ENCODE data around the gene APH1A. TPM values are rescaled to one million over a fixed set of nuclear protein-coding genes. Genes with fewer than 3 reads are reported as not detected.
A peak's percentile ranks its signal among the peaks of the same experiment; 100 is the strongest.
"Not testable (repeated sequence)": the region's sequence is repeated elsewhere in the genome, so short reads cannot be mapped to it uniquely, and the experiment has no call there.

The APH1A gene
- total RNA-seq (10 to 100 TPM; 71.3 to 84.2 (median 73.4) TPM), polyA plus RNA-seq (80.0 TPM)
- long read RNA-seq, donor 1, transcript APH1A-202 (6 exons, 2,353 nt): minor isoform, 11 of 27 reads
- long read RNA-seq, donor 1, transcript APH1A-203 (7 exons, 1,713 nt): major isoform, 12 of 27 reads
- long read RNA-seq, donor 1, partial matches to known transcripts: 0 of 27 reads
- long read RNA-seq, donor 1, other reads (novel, unspliced or antisense): 4 of 27 reads
- long read RNA-seq, donor 2, transcript APH1A-203 (7 exons, 1,713 nt): minor isoform, 7 of 18 reads
- long read RNA-seq, donor 2, transcript APH1A-202 (6 exons, 2,353 nt): major isoform, 8 of 18 reads
- long read RNA-seq, donor 2, partial matches to known transcripts: 1 of 18 reads
- long read RNA-seq, donor 2, other reads (novel, unspliced or antisense): 2 of 18 reads
- long read RNA-seq, donor 3, transcript APH1A-202 (6 exons, 2,353 nt): major isoform, 28 of 46 reads
- long read RNA-seq, donor 3, transcript APH1A-203 (7 exons, 1,713 nt): minor isoform, 7 of 46 reads
- long read RNA-seq, donor 3, partial matches to known transcripts: 5 of 46 reads
- long read RNA-seq, donor 3, other reads (novel, unspliced or antisense): 6 of 46 reads
- long read RNA-seq, donor 4, transcript APH1A-202 (6 exons, 2,353 nt): minor isoform, 11 of 29 reads
- long read RNA-seq, donor 4, transcript APH1A-203 (7 exons, 1,713 nt): major isoform, 12 of 29 reads
- long read RNA-seq, donor 4, partial matches to known transcripts: 0 of 29 reads
- long read RNA-seq, donor 4, other reads (novel, unspliced or antisense): 6 of 29 reads

DNA sequence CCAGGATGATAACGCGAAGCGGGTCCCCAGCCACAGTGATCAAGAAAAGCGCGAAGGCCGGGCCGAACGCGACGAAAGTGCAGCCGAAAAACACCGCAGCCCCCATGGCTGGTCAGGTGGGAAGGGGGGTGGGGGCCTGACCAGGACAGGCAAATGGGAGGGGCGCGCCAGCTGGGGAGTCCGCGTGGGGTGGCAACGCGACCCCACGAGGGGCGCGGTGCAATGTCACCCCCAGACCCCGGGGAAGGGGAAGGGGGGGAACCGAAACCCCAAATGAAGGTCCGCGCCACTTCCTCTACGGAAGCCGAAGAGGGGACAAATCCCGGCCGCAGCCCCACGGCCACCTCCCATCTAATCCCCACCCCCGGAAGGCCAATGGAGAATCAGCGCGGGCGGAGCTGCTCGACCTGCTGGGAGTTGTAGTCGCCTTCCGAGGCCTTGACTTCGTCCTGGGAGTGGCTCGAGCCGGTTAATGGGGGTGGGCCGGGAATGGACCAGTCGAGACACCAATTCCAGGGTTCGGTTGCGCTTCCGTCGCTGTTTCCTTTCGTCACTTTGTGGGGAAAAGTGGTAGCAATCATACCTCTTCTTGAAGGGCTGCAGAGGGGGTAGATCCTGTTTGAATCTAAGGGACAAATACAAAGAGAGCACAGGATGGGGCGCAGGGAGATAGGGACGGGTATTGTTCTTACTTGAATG, at the start of gene APH1A:
APH1A (minus strand) TSS at position 312 of the 699 bp plus-strand sequence; CDS start at position 106, 206 bp downstream.
- H3K4me1 ChIP-seq (ENCODE audit: control insufficient read depth, insufficient read depth, low read length): no peaks in the 10 kb centered on the region
- ATAC-seq: peak; percentile 98 to 99

DNA sequence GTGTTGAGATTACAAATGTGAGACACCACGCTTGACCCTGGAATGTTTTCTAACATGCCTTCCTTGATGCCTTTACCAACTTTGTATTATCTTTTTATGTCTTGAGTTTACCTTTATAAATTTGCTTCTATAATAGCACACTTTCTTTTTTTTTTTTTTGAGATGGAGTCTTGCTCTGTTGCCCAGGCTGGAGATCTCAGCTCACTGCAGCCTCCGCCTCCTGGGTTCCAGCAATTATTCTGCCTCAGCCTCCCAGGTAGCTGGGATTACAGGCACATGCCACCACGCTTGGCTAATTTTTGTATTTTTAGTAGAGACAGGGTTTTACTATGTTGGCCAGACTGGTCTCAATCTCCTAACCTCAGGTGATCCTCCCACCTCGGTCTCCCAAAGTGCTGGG, 45.9 kb upstream of the APH1A start:
- H3K4me1 ChIP-seq (ENCODE audit: control insufficient read depth, insufficient read depth, low read length); H3K9me3 ChIP-seq (ENCODE audit: control insufficient read depth, low read length); intact Hi-C loops (cut with DNase I); ATAC-seq; H3K27me3 ChIP-seq (ENCODE audit: control insufficient read depth, insufficient read depth); H3K4me3 ChIP-seq (ENCODE audit: low read length); DNase-seq; H3K27ac ChIP-seq (ENCODE audit: low read length): not testable (repeated sequence)
- WGBS: 93% methylated on average over 4 of the region's 4 CpGs

More for the DNA sequence above, at the start of gene APH1A:
- under 1% methylated on average over 49 of the region's 49 CpGs for WGBS
- Histone ChIP-seq H3K9me3 (ENCODE audit: control insufficient read depth, low read length) (no peaks in the 10 kb centered on the region), H3K27ac (ENCODE audit: low read length) (peak within 1 kb of the TSS; percentile 71), H3K4me3 (ENCODE audit: low read length) (peak within 1 kb of the TSS; percentile 75), H3K27me3 (ENCODE audit: control insufficient read depth, insufficient read depth) (no peaks in the 10 kb centered on the region)
- intact Hi-C loops (cut with DNase I): no loop called here
- DNase-seq: peak; percentile 97 to 99 (median 98)

DNA sequence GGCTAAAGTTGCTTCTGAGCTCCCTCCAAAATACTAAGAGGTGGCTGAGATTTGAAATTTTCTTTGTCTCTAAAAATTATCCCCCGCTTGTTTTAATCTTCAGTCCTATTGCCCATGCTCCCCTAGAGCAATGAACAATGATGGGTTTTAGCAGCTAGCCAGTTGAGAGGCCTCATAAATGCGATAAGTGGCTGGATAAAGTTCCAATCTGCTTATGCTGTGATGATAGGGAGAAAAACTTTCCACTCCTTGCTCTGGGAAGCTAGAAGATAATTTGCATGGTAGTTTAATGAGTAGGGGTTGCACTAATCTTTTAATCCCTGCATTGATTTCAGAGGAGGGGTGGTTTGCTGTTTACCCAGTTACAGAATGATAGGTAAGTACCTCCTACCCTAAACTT, 42.9 kb upstream of the APH1A start:
- intact Hi-C loops (cut with DNase I): no loop called here
- Histone ChIP-seq H3K9me3 (ENCODE audit: control insufficient read depth, low read length) (no peaks in the 10 kb centered on the region), H3K27ac (ENCODE audit: low read length) (no peak overlapping the region), H3K4me3 (ENCODE audit: low read length) (no peak overlapping the region), H3K4me1 (ENCODE audit: control insufficient read depth, insufficient read depth, low read length) (no peaks in the 10 kb centered on the region), H3K27me3 (ENCODE audit: control insufficient read depth, insufficient read depth) (no peaks in the 10 kb centered on the region)
- no peak for DNase-seq
- ATAC-seq: no peak
- 59% methylated on average over 2 of the region's 2 CpGs for WGBS

DNA sequence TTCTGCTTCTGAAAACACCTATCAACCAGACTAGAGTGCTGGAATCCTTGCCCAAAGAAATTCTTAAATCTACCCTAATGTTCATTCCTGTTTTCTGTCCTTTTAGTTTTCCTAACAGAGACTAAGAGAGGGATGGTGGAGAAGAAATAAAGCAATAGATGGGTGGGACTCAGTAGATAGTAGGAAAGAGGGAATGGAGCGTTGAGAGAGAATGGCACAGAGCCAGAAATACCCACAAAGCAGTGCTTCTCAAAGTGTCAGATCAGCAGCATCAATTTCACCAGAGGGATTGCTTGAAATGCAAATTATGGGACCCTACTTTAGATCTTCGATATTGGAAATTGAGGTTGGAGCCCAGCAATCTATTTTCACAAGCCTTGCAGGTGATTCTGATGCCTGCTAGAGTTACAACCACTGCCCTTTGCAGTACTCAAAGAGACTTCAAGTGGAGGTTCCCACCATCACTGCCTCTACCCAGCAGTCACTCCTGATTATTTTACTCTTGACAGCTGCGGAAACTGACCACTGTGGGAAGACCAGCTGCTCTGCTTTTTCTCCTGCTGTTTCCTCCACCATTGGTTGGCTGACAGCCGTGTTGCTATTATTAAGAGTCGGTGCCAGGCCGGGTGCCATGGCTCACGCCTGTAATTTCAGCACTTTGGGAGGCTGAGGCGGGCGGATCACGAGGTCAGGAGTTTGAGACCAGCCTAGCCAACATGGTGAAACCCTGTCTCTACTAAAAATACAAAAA, 41.1 kb upstream of the APH1A start:
- 57% methylated on average over 10 of the region's 10 CpGs for WGBS
- ATAC-seq (no peak), DNase-seq (peak in 1 of 3 donors; percentile 38)
- Histone ChIP-seq H3K27ac (ENCODE audit: low read length) (no peak overlapping the region), H3K9me3 (ENCODE audit: control insufficient read depth, low read length) (no peaks in the 10 kb centered on the region), H3K4me3 (ENCODE audit: low read length) (no peak overlapping the region), H3K4me1 (ENCODE audit: control insufficient read depth, insufficient read depth, low read length) (no peaks in the 10 kb centered on the region), H3K27me3 (ENCODE audit: control insufficient read depth, insufficient read depth) (no peaks in the 10 kb centered on the region)
- intact Hi-C loops (cut with DNase I): no loop called here

DNA sequence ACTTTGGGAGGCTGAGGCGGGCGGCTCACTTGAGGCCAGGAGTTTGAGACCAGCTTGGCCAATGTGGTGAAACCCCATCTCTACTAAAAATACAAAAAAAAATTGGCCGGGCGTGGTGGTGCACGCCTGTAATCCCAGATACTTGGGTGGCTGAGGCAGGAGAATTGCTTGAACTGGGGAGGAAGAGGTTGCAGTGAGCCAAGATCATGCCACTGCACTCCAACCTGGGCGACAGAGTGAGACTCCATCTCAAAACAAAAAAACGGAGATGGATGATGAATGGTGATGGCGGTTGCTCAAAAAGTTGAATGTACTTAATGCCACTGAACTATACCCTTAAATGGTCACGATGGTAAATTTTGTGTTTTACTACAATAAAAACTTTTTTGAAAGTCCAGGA, 39.8 kb upstream of the APH1A start:
- ATAC-seq; intact Hi-C loops (cut with DNase I); H3K27me3 ChIP-seq (ENCODE audit: control insufficient read depth, insufficient read depth); H3K4me3 ChIP-seq (ENCODE audit: low read length); H3K4me1 ChIP-seq (ENCODE audit: control insufficient read depth, insufficient read depth, low read length); H3K9me3 ChIP-seq (ENCODE audit: control insufficient read depth, low read length); DNase-seq; H3K27ac ChIP-seq (ENCODE audit: low read length): not testable (repeated sequence)
- WGBS: 94% methylated on average over 9 of the region's 9 CpGs

DNA sequence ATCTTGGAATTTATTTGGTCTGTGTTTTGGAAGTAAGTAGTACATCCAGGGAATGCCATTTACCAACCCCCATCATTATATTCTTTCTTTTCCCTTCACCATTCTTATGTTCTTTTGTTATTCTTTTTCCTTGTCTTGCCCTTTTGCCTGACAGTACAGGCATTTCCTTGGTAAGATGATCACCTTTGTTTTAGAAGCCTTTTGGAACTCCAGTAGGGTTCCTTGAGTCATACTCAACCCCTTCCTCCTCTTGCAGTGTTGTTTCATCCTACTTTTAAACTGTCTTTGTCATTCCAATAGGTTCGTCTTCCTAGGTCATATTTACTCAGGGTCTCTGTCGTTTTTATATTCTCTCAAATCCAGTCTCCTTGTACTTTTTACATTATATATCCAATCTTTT, 34.1 kb upstream of the APH1A start:
- no peaks in the 10 kb centered on the region for H3K27me3 ChIP-seq (ENCODE audit: control insufficient read depth, insufficient read depth)
- intact Hi-C loops (cut with DNase I): no loop called here
- no peak overlapping the region for H3K27ac ChIP-seq (ENCODE audit: low read length)
- H3K4me1 ChIP-seq (ENCODE audit: control insufficient read depth, insufficient read depth, low read length): no peaks in the 10 kb centered on the region
- WGBS: 77% methylated on average over 2 of the region's 2 CpGs
- H3K4me3 ChIP-seq (ENCODE audit: low read length): no peak overlapping the region
- ATAC-seq (no peak), DNase-seq (no peak)
- no peaks in the 10 kb centered on the region for H3K9me3 ChIP-seq (ENCODE audit: control insufficient read depth, low read length)

- ATAC-seq: peak in 1 of 2 donors; percentile 41
- no peak overlapping the region for H3K4me3 ChIP-seq (ENCODE audit: low read length)
- no peak overlapping the region for H3K27ac ChIP-seq (ENCODE audit: low read length)
- no peaks in the 10 kb centered on the region for H3K4me1 ChIP-seq (ENCODE audit: control insufficient read depth, insufficient read depth, low read length)
- H3K27me3 ChIP-seq (ENCODE audit: control insufficient read depth, insufficient read depth): no peaks in the 10 kb centered on the region
- no peaks in the 10 kb centered on the region for H3K9me3 ChIP-seq (ENCODE audit: control insufficient read depth, low read length)
- WGBS: 88% methylated on average over 6 of the region's 6 CpGs
- DNase-seq: peak in 1 of 3 donors; percentile 48
- intact Hi-C loops (cut with DNase I): no loop called here
These were observed 33.5 kb upstream of the APH1A start for GRCh38 chr1:150302338-150302737.

GRCh38 chr1:150299716-150300115, 30.9 kb upstream of the APH1A start:
- intact Hi-C loops (cut with DNase I): no loop called here
- no peaks in the 10 kb centered on the region for H3K27me3 ChIP-seq (ENCODE audit: control insufficient read depth, insufficient read depth)
- 93% methylated on average over 3 of the region's 3 CpGs for WGBS

DNA sequence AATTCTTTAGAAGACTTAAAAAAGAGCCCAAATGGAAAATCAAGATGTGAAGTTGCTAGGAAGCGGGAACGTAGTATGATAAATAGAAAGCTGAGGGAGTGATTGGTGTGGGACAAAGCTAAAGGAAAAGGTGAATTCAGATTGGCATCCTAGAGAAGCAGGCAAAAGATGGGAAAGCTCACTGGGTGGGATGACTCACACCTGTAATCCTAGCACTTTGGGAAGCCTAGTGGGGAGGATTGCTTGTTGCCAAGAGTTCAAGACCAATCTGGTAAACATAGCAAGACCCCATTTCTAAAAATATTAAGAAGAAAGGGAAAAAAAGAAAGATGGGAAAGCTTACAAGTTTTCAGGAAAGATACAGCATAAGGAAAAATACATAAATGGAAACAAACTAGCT, 26.7 kb upstream of the APH1A start:
- DNase-seq (no peak), ATAC-seq (no peak)
- Histone ChIP-seq H3K27me3 (ENCODE audit: control insufficient read depth, insufficient read depth) (no peaks in the 10 kb centered on the region), H3K27ac (ENCODE audit: low read length) (no peak overlapping the region), H3K4me3 (ENCODE audit: low read length) (no peak overlapping the region), H3K9me3 (ENCODE audit: control insufficient read depth, low read length) (no peaks in the 10 kb centered on the region), H3K4me1 (ENCODE audit: control insufficient read depth, insufficient read depth, low read length) (no peaks in the 10 kb centered on the region)
- 91% methylated on average over 2 of the region's 2 CpGs for whole genome bisulfite sequencing
- intact Hi-C loops (cut with DNase I): no loop called here

More at GRCh38 chr1:150299716-150300115, 30.9 kb upstream of the APH1A start:
- no peaks in the 10 kb centered on the region for H3K4me1 ChIP-seq (ENCODE audit: control insufficient read depth, insufficient read depth, low read length)
- H3K9me3 ChIP-seq (ENCODE audit: control insufficient read depth, low read length): no peaks in the 10 kb centered on the region
- ATAC-seq (no peak), DNase-seq (no peak)
- no peak overlapping the region for H3K4me3 ChIP-seq (ENCODE audit: low read length)
- no peak overlapping the region for H3K27ac ChIP-seq (ENCODE audit: low read length)

DNA sequence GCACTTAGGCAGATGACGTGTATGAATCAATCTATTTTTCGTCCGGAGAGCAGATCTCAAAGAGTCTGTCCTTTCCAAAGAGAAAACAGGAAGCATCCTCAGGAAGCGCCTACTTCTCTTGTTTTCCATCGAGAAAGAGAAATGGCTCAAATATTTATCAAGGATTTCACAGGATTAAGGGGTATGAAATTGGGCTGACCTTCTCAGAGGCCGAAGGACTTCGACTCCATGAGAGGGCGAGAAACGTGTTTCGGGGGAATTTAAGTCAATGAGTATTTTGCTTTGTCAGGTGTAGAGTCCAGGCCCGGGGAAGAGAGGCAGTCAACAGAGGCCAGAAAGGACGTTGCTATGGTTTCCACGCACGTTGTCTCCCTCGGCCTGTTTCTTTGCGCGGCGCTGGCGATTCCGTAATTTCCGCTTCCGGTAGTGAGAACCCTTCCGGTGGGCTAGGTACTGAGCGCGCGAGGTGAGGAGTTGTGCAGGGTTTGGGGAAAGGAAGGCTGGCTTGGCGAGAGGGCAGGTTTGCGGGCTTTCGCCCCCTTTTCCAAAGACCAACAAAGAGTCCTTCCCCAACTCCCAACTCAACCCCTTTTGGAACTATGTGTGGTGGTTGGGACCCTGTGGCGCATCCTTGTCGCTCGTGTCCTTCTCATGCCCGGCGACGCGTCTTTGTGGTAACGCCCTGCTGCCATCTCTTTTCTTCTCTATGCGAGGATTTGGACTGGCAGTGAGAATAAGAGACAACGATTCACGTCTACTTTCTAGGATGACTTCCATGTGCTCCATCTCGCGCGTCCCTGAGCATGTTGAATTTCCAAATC, 24.8 kb upstream of the APH1A start, which contains the start of gene MRPS21:
MRPS21 (plus strand) TSS at position 429 of the 821 bp plus-strand sequence. CDS start 506 bp downstream, outside the sequence.
- peak; percentile 92 to 94 (median 94) for DNase-seq
- peak within 1 kb of the TSS; percentile 95 for H3K4me3 ChIP-seq (ENCODE audit: low read length)
- intact Hi-C loops (cut with DNase I): no loop called here
- no peaks in the 10 kb centered on the region for H3K4me1 ChIP-seq (ENCODE audit: control insufficient read depth, insufficient read depth, low read length)
- H3K9me3 ChIP-seq (ENCODE audit: control insufficient read depth, low read length): no peaks in the 10 kb centered on the region
- H3K27ac ChIP-seq (ENCODE audit: low read length): peak within 1 kb of the TSS; percentile 94
- peak; percentile 98 for ATAC-seq
- no peaks in the 10 kb centered on the region for H3K27me3 ChIP-seq (ENCODE audit: control insufficient read depth, insufficient read depth)
- 6% methylated on average over 43 of the region's 43 CpGs for WGBS

All from right cardiac atrium (tissue), 5 donors.